ENCODE measurements around the gene ADAM21.

- no peak for TF ChIP-seq CTCF (IDR thresholded peaks at IDR 0.05; ENCODE audit: low read depth, low read length)
- no peak for TF ChIP-seq POLR2A (IDR thresholded peaks at IDR 0.05; ENCODE audit: extremely low read depth, insufficient read length)
- TF ChIP-seq MYC (IDR thresholded peaks at IDR 0.05; ENCODE audit: low read depth, low read length), result no peak
Observed at GRCh38 chr14:70489579-70490200, 37.7 kb downstream of the ADAM21 start.
